Peyer's patch (tissue), 4 donors: ENCODE data around the gene NEU1. TPM values are rescaled to one million over a fixed set of nuclear protein-coding genes. Genes with fewer than 3 reads are reported as not detected.
"Not testable (repeated sequence)": the region's sequence is repeated elsewhere in the genome, so short reads cannot be mapped to it uniquely, and the experiment has no call there.

Source experiments
- DNase-seq, 3 donors: peaks; one replicate each; pipeline ENCODE4 v3.0.0-alpha.2; 2017 to 2019
- H3K27ac ChIP-seq, 4 donors: fragments of 200-600 bp; sonication (generic); one replicate each; pipeline ENCODE4 v1.5.1; 2016 to 2019
- H3K27me3 ChIP-seq, 2 donors: fragments of 200-600 bp; sonication (generic); one replicate each; pipeline ENCODE4 v1.5.1; 2019
- H3K36me3 ChIP-seq, 3 donors: fragments of 200-600 bp; sonication (generic); one replicate each; pipeline ENCODE4 v1.5.1; 2016 to 2019
- H3K4me1 ChIP-seq, 4 donors: fragments of 200-600 bp; sonication (generic); one replicate each; pipeline ENCODE4 v1.5.1; 2016 to 2019
- H3K4me3 ChIP-seq, 4 donors: fragments of 200-600 bp; sonication (generic); 1 replicate in 3 of 4; 2 replicates in 1 of 4; pipeline ENCODE4 v1.5.1; 2016 to 2019; ENCODE audit warnings: mild to moderate bottlenecking in 1 of 4
- H3K9me3 ChIP-seq, 4 donors: fragments of 200-600 bp; sonication (generic); one replicate each; pipeline ENCODE4 v1.5.1; 2016 to 2019; ENCODE audit warnings: mild to moderate bottlenecking in 1 of 4
- CTCF ChIP-seq, 6 experiments: fragments of 450-650 bp in 4 of 6; fragments of 200-600 bp in 2 of 6; sonication (generic) in 1 of 6; IDR thresholded peaks; one replicate each; pipeline ENCODE4 v1.5.1; 2017 to 2019; ENCODE audit warnings: antibody characterized with exemption in 6 of 6, mild to moderate bottlenecking in 3 of 6, moderate library complexity in 1 of 6
- POLR2A ChIP-seq, 2 donors: fragments of 450-650 bp; IDR thresholded peaks; one replicate each; pipeline ENCODE4 v1.5.1; 2017; ENCODE audit warnings: antibody characterized with exemption in 2 of 2, mild to moderate bottlenecking in 2 of 2, moderate library complexity in 2 of 2
- total RNA-seq, 4 donors: library from RNA; depleted of rRNA; stranded (reverse); fragments of >200 nt; gene quantifications; one replicate each; pipeline ENCODE4 v1.1.0, GENCODE V29; 2016

NEU1 gene
- total RNA-seq, 4 donors from 2014 or later, result 11.6 to 100 (median 81.8) TPM

GRCh38 chr6:31874836-31875572 lies 12.4 kb upstream of the NEU1 start:
- Histone ChIP-seq H3K9me3 (no peaks in the 10 kb centered on the region), H3K4me3 (no peak overlapping the region), H3K4me1 (peaks cover 0 to 33% (median 0%) of the 10 kb centered on the region in 4 donors), H3K36me3 (peaks cover 0 to 49% (median 0%) of the 10 kb centered on the region in 3 donors), H3K27me3 (no peaks in the 10 kb centered on the region), H3K27ac (peak overlapping the region in 2 of 4 donors; percentile 10 to 19)
- DNase-seq, result peak in 1 of 3 donors; percentile 42
- TF ChIP-seq CTCF (IDR thresholded peaks at IDR 0.05), result no peak
- TF ChIP-seq POLR2A (IDR thresholded peaks at IDR 0.05), result no peak

- H3K36me3 ChIP-seq, result peaks cover 0 to 46% (median 0%) of the 10 kb centered on the region in 3 donors
- H3K4me1 ChIP-seq, result peaks cover 0 to 25% (median 0%) of the 10 kb centered on the region in 4 donors
- no peak overlapping the region for H3K27ac ChIP-seq
- no peak for TF ChIP-seq POLR2A (IDR thresholded peaks at IDR 0.05)
- TF ChIP-seq CTCF (IDR thresholded peaks at IDR 0.05), result no peak
- no peak for DNase-seq
- no peak overlapping the region for H3K4me3 ChIP-seq
- no peaks in the 10 kb centered on the region for H3K9me3 ChIP-seq
- H3K27me3 ChIP-seq, result no peaks in the 10 kb centered on the region
Observed at GRCh38 chr6:31874084-31874670, 11.6 kb upstream of the NEU1 start.

- Histone ChIP-seq H3K36me3 (peaks cover 0 to 67% (median 0%) of the 10 kb centered on the region in 3 donors), H3K27me3 (no peaks in the 10 kb centered on the region), H3K9me3 (no peaks in the 10 kb centered on the region), H3K4me1 (peaks cover 0 to 17% (median 0%) of the 10 kb centered on the region in 4 donors), H3K27ac (no peak overlapping the region), H3K4me3 (no peak overlapping the region)
- DNase-seq, result no peak
- TF ChIP-seq CTCF (IDR thresholded peaks at IDR 0.05), result no peak
- TF ChIP-seq POLR2A (IDR thresholded peaks at IDR 0.05), result no peak
Observed at GRCh38 chr6:31871046-31871659, 8.5 kb upstream of the NEU1 start.

GRCh38 chr6:31870385-31870921 lies 7.8 kb upstream of the NEU1 start:
- no peak overlapping the region for H3K27ac ChIP-seq
- H3K4me3 ChIP-seq, result no peak overlapping the region
- peaks cover 0 to 61% (median 0%) of the 10 kb centered on the region in 3 donors for H3K36me3 ChIP-seq
- DNase-seq, result no peak
- no peaks in the 10 kb centered on the region for H3K9me3 ChIP-seq
- no peaks in the 10 kb centered on the region for H3K27me3 ChIP-seq
- H3K4me1 ChIP-seq, result peaks cover 0 to 10% (median 0%) of the 10 kb centered on the region in 4 donors
- no peak for TF ChIP-seq CTCF (IDR thresholded peaks at IDR 0.05)
- no peak for TF ChIP-seq POLR2A (IDR thresholded peaks at IDR 0.05)

- no peak overlapping the region for H3K4me3 ChIP-seq
- peaks cover 0 to 54% (median 0%) of the 10 kb centered on the region in 3 donors for H3K36me3 ChIP-seq
- TF ChIP-seq POLR2A (IDR thresholded peaks at IDR 0.05) (no peak), CTCF (IDR thresholded peaks at IDR 0.05) (no peak)
- H3K4me1 ChIP-seq, result peaks cover 0 to 1% (median under 1%) of the 10 kb centered on the region in 4 donors
- H3K27me3 ChIP-seq, result no peaks in the 10 kb centered on the region
- H3K27ac ChIP-seq, result no peak overlapping the region
- no peak for DNase-seq
- no peaks in the 10 kb centered on the region for H3K9me3 ChIP-seq
Observed at GRCh38 chr6:31869343-31869742, 6.7 kb upstream of the NEU1 start.

GRCh38 chr6:31868658-31868971 lies 6.0 kb upstream of the NEU1 start:
- H3K27ac ChIP-seq, H3K4me3 ChIP-seq, H3K27me3 ChIP-seq, H3K9me3 ChIP-seq, H3K4me1 ChIP-seq, DNase-seq: not testable (repeated sequence)
- peaks cover 0 to 46% (median 0%) of the 10 kb centered on the region in 3 donors for H3K36me3 ChIP-seq
